ENCODE data around the gene TAS2R20. TPM values are rescaled to one million over a fixed set of nuclear protein-coding genes. Genes with fewer than 3 reads are reported as not detected.

Gene TAS2R20
- total RNA-seq, 1 donor from 2014 or later: 0.82 TPM

DNA sequence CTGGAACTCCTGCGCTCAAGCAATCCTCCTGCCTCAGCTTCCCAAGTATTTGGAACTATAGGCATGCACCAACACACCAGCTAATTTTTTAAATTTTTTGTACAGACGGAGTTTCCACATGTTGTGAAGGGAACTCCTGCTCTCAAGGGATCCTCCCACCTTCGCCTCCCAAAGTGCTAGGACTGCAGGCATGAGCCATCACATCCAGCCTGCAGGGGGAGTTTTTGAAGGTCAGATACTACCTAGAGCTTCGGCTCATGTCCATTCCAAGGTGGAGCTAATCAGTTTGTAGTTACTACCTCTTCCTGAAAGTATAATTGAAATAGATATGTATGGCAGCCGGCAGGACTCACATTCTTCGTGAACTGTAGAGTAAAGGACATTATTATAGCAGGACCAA lies 28.0 kb upstream of the TAS2R20 start:
- no peaks in the 10 kb centered on the region for H3K27me3 Mint-ChIP-seq (ENCODE audit: low read depth)
- H3K9me3 Mint-ChIP-seq (ENCODE audit: low read depth): peaks cover 5% of the 10 kb centered on the region

DNA sequence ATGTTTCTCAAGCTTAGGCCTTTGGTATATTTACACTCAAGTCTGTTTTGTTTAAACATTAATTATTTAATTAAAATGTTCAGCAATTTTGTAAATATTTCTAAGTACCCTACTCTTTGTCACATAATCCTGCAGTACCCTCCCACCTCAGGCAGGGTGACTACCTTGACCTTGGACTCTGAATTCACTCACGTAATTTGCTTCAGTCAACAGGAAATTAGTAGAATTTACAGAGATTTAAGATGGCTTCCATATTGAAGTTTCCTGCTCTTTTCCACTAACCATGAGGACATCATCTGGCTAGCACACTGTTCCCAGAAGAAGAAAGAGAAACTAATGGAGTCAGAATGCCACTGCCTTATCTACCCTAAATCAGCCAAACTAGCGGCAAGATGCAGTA lies 25.3 kb upstream of the TAS2R20 start:
- Mint-ChIP-seq H3K4me3 (ENCODE audit: unreplicated experiment) (no peak overlapping the region), H3K9me3 (ENCODE audit: low read depth) (peaks cover 5% of the 10 kb centered on the region), H3K27ac (ENCODE audit: unreplicated experiment) (peak overlapping the region; percentile 47), H3K27me3 (ENCODE audit: low read depth) (no peaks in the 10 kb centered on the region), H3K36me3 (ENCODE audit: low read depth) (peaks cover 13% of the 10 kb centered on the region), H3K4me1 (ENCODE audit: low read depth) (no peaks in the 10 kb centered on the region)
- DNase-seq (ENCODE audit: low spot score): no peak
- TF ChIP-seq, protein P1, sequence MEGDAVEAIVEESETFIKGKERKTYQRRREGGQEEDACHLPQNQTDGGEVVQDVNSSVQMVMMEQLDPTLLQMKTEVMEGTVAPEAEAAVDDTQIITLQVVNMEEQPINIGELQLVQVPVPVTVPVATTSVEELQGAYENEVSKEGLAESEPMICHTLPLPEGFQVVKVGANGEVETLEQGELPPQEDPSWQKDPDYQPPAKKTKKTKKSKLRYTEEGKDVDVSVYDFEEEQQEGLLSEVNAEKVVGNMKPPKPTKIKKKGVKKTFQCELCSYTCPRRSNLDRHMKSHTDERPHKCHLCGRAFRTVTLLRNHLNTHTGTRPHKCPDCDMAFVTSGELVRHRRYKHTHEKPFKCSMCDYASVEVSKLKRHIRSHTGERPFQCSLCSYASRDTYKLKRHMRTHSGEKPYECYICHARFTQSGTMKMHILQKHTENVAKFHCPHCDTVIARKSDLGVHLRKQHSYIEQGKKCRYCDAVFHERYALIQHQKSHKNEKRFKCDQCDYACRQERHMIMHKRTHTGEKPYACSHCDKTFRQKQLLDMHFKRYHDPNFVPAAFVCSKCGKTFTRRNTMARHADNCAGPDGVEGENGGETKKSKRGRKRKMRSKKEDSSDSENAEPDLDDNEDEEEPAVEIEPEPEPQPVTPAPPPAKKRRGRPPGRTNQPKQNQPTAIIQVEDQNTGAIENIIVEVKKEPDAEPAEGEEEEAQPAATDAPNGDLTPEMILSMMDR (IDR thresholded peaks at IDR 0.05): no peak

More for the DNA sequence above, 28.0 kb upstream of the TAS2R20 start:
- H3K4me1 Mint-ChIP-seq (ENCODE audit: low read depth): no peaks in the 10 kb centered on the region
- no peak overlapping the region for H3K27ac Mint-ChIP-seq (ENCODE audit: unreplicated experiment)
- TF ChIP-seq, protein P1 (IDR thresholded peaks at IDR 0.05): no peak
- peaks cover 13% of the 10 kb centered on the region for H3K36me3 Mint-ChIP-seq (ENCODE audit: low read depth)
- DNase-seq (ENCODE audit: low spot score): no peak
- H3K4me3 Mint-ChIP-seq (ENCODE audit: unreplicated experiment): no peak overlapping the region

DNA sequence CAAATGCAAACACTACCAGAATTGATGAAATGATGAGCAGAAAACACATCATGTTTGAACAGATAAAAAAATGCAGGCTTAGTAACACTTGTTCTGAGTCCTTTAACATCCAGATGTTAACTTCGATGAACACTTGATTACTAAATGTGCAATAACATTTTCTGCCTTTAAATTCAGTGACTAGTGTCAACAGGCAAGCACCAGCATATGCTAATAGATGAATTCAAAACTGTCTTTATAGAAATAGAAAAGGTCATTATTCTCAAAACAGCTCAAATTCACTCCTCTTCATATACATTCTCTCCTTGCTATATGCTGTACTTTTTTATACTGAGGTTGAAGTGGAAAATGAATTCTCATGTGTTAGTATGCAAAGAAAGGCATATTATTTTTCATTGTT lies 24.4 kb upstream of the TAS2R20 start, which contains the start of gene TAS2R19:
Gene TAS2R19, minus strand, starts transcription at position 101 of the 400 bp plus-strand sequence. Its CDS starts 49 bp downstream, at position 52.
- H3K27me3 Mint-ChIP-seq (ENCODE audit: low read depth): no peaks in the 10 kb centered on the region
- peaks cover 11% of the 10 kb centered on the region for H3K36me3 Mint-ChIP-seq (ENCODE audit: low read depth)
- H3K4me1 Mint-ChIP-seq (ENCODE audit: low read depth): no peaks in the 10 kb centered on the region
- TF ChIP-seq, protein P1 (IDR thresholded peaks at IDR 0.05): no peak
- DNase-seq (ENCODE audit: low spot score): no peak
- no peak within 1 kb of the TSS for H3K4me3 Mint-ChIP-seq (ENCODE audit: unreplicated experiment)
- H3K9me3 Mint-ChIP-seq (ENCODE audit: low read depth): peaks cover 5% of the 10 kb centered on the region
- peak within 1 kb of the TSS; percentile 47 for H3K27ac Mint-ChIP-seq (ENCODE audit: unreplicated experiment)

DNA sequence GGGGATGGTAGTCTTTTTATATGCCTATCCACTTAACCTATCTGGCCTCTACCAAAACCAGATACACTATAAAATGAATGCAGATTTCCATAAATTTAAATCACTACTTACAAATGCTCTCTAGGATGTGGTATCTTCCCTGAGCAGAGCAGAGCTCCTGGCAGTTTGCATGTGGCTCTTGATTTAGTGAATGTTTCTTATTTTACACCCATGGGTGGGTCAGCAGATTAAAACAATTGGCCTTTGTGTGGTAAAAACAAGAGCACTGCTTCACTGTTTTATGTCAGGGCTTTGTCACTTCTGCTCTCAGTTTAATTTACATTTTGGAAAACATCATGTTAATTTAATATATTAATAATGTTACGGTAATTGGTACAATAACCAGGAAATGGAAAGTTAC lies 18.8 kb upstream of the TAS2R20 start:
- TF ChIP-seq, protein P1 (IDR thresholded peaks at IDR 0.05): no peak
- Mint-ChIP-seq H3K4me1 (ENCODE audit: low read depth) (no peaks in the 10 kb centered on the region), H3K27me3 (ENCODE audit: low read depth) (no peaks in the 10 kb centered on the region), H3K9me3 (ENCODE audit: low read depth) (no peaks in the 10 kb centered on the region), H3K27ac (ENCODE audit: unreplicated experiment) (no peak overlapping the region), H3K36me3 (ENCODE audit: low read depth) (no peaks in the 10 kb centered on the region), H3K4me3 (ENCODE audit: unreplicated experiment) (no peak overlapping the region)
- DNase-seq (ENCODE audit: low spot score): no peak

DNA sequence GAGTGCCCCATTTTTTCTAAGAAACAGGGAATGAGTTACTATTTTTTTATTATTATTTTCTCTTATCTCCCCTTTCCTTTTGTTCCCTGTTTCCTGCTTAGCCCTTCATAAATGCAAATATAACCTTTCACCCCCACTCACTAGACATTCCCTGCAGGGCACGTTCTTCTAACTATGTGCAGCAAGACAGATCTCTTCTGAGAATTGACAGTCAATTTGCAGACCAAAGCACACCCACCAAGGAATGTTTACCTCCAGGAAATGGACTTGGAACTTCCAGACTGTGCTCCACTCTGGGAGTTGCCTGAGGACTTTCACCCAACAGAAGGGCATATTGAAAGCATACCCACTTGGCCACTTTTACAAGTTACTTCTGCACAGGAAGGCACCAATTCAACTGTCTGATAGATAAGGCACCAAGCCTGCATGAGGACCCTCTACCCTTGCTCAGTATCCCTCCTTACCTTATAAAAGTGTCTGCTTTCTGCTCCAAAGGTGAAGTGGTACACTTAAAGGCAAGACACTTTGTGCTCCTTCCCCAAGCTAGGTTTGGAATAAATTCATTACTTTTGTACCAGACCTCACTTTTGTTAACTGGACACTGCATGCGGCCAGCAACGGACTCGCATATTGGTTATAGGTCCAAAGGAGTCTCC lies 17.8 kb upstream of the TAS2R20 start:
- H3K27ac Mint-ChIP-seq (ENCODE audit: unreplicated experiment): no peak overlapping the region

More for the DNA sequence above, 17.8 kb upstream of the TAS2R20 start:
- no peak overlapping the region for H3K4me3 Mint-ChIP-seq (ENCODE audit: unreplicated experiment)
- H3K4me1 Mint-ChIP-seq (ENCODE audit: low read depth): no peaks in the 10 kb centered on the region
- no peaks in the 10 kb centered on the region for H3K36me3 Mint-ChIP-seq (ENCODE audit: low read depth)
- H3K9me3 Mint-ChIP-seq (ENCODE audit: low read depth): no peaks in the 10 kb centered on the region
- TF ChIP-seq, protein P1 (IDR thresholded peaks at IDR 0.05): no peak
- no peak for DNase-seq (ENCODE audit: low spot score)
- no peaks in the 10 kb centered on the region for H3K27me3 Mint-ChIP-seq (ENCODE audit: low read depth)

Data from chondrocyte (in vitro differentiated cells).